ENCODE measurements around the gene ARHGAP32.

ARHGAP32 gene

GRCh38 chr11:129192150-129192549 is at the start of gene ARHGAP32:
Gene ARHGAP32, minus strand, starts transcription at chr11:129192325. Its CDS starts 127 bp downstream, at chr11:129192198.
- DNase-seq (ENCODE audit: low spot score) = no peak

- no peak for DNase-seq (ENCODE audit: low spot score)
Observed at GRCh38 chr11:129239207-129239606, 47.1 kb upstream of the ARHGAP32 start.

- no peak for DNase-seq (ENCODE audit: low spot score)
Observed at GRCh38 chr11:129237880-129238638, 45.9 kb upstream of the ARHGAP32 start.

- no peak for DNase-seq (ENCODE audit: low spot score)
Observed at GRCh38 chr11:129237456-129237855, 45.3 kb upstream of the ARHGAP32 start.

- no peak for DNase-seq (ENCODE audit: low spot score)
Observed at GRCh38 chr11:129236850-129237249, 44.7 kb upstream of the ARHGAP32 start.

GRCh38 chr11:129234978-129235377 is 42.9 kb upstream of the ARHGAP32 start:
- no peak for DNase-seq (ENCODE audit: low spot score)

GRCh38 chr11:129230006-129230405 is 37.9 kb upstream of the ARHGAP32 start:
- no peak for DNase-seq (ENCODE audit: low spot score)

GRCh38 chr11:129226207-129226798 is 34.2 kb upstream of the ARHGAP32 start:
- no peak for DNase-seq (ENCODE audit: low spot score)

- no peak for DNase-seq (ENCODE audit: low spot score)
Observed at GRCh38 chr11:129225190-129225589, 33.1 kb upstream of the ARHGAP32 start.

GRCh38 chr11:129224538-129224937 is 32.4 kb upstream of the ARHGAP32 start:
- DNase-seq (ENCODE audit: low spot score) = no peak

GRCh38 chr11:129223701-129224149 is 31.6 kb upstream of the ARHGAP32 start:
- no peak for DNase-seq (ENCODE audit: low spot score)

GRCh38 chr11:129223260-129223659 is 31.1 kb upstream of the ARHGAP32 start:
- no peak for DNase-seq (ENCODE audit: low spot score)

GRCh38 chr11:129222158-129222557 is 30.0 kb upstream of the ARHGAP32 start:
- DNase-seq (ENCODE audit: low spot score) = no peak

- DNase-seq (ENCODE audit: low spot score) = no peak
Observed at GRCh38 chr11:129215506-129216245, 23.6 kb upstream of the ARHGAP32 start.

- no peak for DNase-seq (ENCODE audit: low spot score)
Observed at GRCh38 chr11:129214710-129215295, 22.7 kb upstream of the ARHGAP32 start.

GRCh38 chr11:129213261-129213660 is 21.1 kb upstream of the ARHGAP32 start:
- no peak for DNase-seq (ENCODE audit: low spot score)

GRCh38 chr11:129211397-129211796 is 19.3 kb upstream of the ARHGAP32 start:
- no peak for DNase-seq (ENCODE audit: low spot score)

GRCh38 chr11:129210831-129211181 is 18.7 kb upstream of the ARHGAP32 start:
- no peak for DNase-seq (ENCODE audit: low spot score)

- no peak for DNase-seq (ENCODE audit: low spot score)
Observed at GRCh38 chr11:129209891-129210830, 18.0 kb upstream of the ARHGAP32 start.

- DNase-seq (ENCODE audit: low spot score) = no peak
Observed at GRCh38 chr11:129208863-129209262, 16.7 kb upstream of the ARHGAP32 start.

GRCh38 chr11:129204150-129204838 is 12.2 kb upstream of the ARHGAP32 start:
- DNase-seq (ENCODE audit: low spot score) = no peak

All from CD4-positive, alpha-beta T cell treated with Interleukin-6 at 100 ng/mL for 8 hours (primary cell).